IMR-90 (cell line): Measurements from ENCODE around the gene NDUFB2. TPM values are rescaled to one million over a fixed set of nuclear protein-coding genes. Genes with fewer than 3 reads are reported as not detected.

Source experiments
- ATAC-seq: fragments of 200-7000 bp; cut with Tn5 transposase; 2 replicates; pipeline ENCODE4 v1.9.1; 2020; ENCODE audit warnings: low read depth, mild to moderate bottlenecking, moderate library complexity
- BruUV-seq: library from RNA; stranded (reverse); fragments of 400-500 nt; replicated peaks from 2 replicates; lab custom pipeline; 2021; lab: Mats Ljungman, UMichigan
- CTCF ChIA-PET: fragments of 300-600 bp; formaldehyde crosslinking; extraction: SDS; loops from one replicate; lab custom pipeline; 2021; ENCODE audit warnings: antibody characterized with exemption; lab: Yijun Ruan, JAX
- POLR2A ChIA-PET: fragments of 300-600 bp; sonication (Branson Sonifier 250); formaldehyde crosslinking; loops from one replicate; lab custom pipeline; 2022; ENCODE audit warnings: antibody characterized with exemption; ENCODE audit not compliant: unreplicated experiment; lab: Charles Lee
- DNase-seq: peaks from one replicate; pipeline ENCODE4 v3.0.0; 2013
- H2AFZ ChIP-seq: replicated peaks from 2 replicates; pipeline ENCODE3; 2013; ENCODE audit warnings: low read length, mild to moderate bottlenecking; ENCODE audit not compliant: poor library complexity
- H2AK5ac ChIP-seq: 2 replicates; pipeline ENCODE4 v1.6.1; 2013; ENCODE audit warnings: low read depth, low read length, inconsistent platforms
- H2AK9ac ChIP-seq: replicated peaks from 2 replicates; pipeline ENCODE3; 2013; ENCODE audit warnings: mild to moderate bottlenecking, low read depth, low read length, moderate library complexity; ENCODE audit not compliant: poor library complexity
- H2BK120ac ChIP-seq: 2 replicates; pipeline ENCODE4 v1.6.1; 2013; ENCODE audit warnings: low read depth, low read length, inconsistent platforms
- H2BK15ac ChIP-seq: 3 replicates; pipeline ENCODE4 v1.6.1; 2013; ENCODE audit warnings: low read depth, low read length, inconsistent platforms
- H2BK20ac ChIP-seq: 2 replicates; pipeline ENCODE4 v1.6.1; 2013; ENCODE audit warnings: low read depth, mild to moderate bottlenecking, inconsistent platforms, low read length, moderate library complexity
- H2BK5ac ChIP-seq: 2 replicates; pipeline ENCODE4 v1.6.1; 2013; ENCODE audit warnings: mild to moderate bottlenecking, low read depth, low read length, inconsistent platforms; ENCODE audit not compliant: poor library complexity, severe bottlenecking
- H3K14ac ChIP-seq: replicated peaks from 2 replicates; pipeline ENCODE4 v1.6.1; 2013; ENCODE audit warnings: low read depth, low read length, inconsistent platforms
- H3K18ac ChIP-seq: 2 replicates; pipeline ENCODE4 v1.6.1; 2013; ENCODE audit warnings: low read depth, low read length, control low read depth
- H3K23ac ChIP-seq: 2 replicates; pipeline ENCODE4 v1.6.1; 2013; ENCODE audit warnings: low read depth, low read length, inconsistent platforms
- H3K27ac ChIP-seq: 2 replicates; pipeline ENCODE4 v1.5.1; 2013; ENCODE audit warnings: mild to moderate bottlenecking, control low read depth, low read length; ENCODE audit not compliant: insufficient read depth
- H3K27me3 ChIP-seq: 2 replicates; pipeline ENCODE4 v1.6.1; 2013; ENCODE audit warnings: low read length; ENCODE audit not compliant: control insufficient read depth, insufficient read depth
- H3K36me3 ChIP-seq: 2 replicates; pipeline ENCODE4 v1.6.1; 2013; ENCODE audit warnings: low read length, mixed read lengths; ENCODE audit not compliant: control insufficient read depth, insufficient read depth
- H3K4ac ChIP-seq: 2 replicates; pipeline ENCODE4 v1.6.1; 2013; ENCODE audit warnings: low read depth, low read length, inconsistent platforms
- H3K4me1 ChIP-seq: 2 replicates; pipeline ENCODE4 v1.6.1; 2013; ENCODE audit warnings: low read length, mixed read lengths; ENCODE audit not compliant: control insufficient read depth, insufficient read depth
- H3K4me2 ChIP-seq: 2 replicates; pipeline ENCODE4 v1.6.1; 2013; ENCODE audit warnings: low read depth, mild to moderate bottlenecking, control low read depth, low read length, moderate library complexity
- H3K4me3 ChIP-seq: 2 replicates; pipeline ENCODE4 v1.5.1; 2013; ENCODE audit warnings: low read depth, mild to moderate bottlenecking, control low read depth, low read length, moderate library complexity; ENCODE audit not compliant: insufficient read depth
- H3K56ac ChIP-seq: 2 replicates; pipeline ENCODE4 v1.6.1; 2013; ENCODE audit warnings: low read length, inconsistent platforms; ENCODE audit not compliant: insufficient read depth; ENCODE audit errors: extremely low read depth
- H3K79me1 ChIP-seq, 2 experiments: 2 replicates each; pipeline ENCODE4 v1.6.1; 2013; ENCODE audit warnings: low read length in 2 of 2, inconsistent platforms in 1 of 2, low read depth in 1 of 2
- H3K9ac ChIP-seq: 2 replicates; pipeline ENCODE4 v1.6.1; 2013; ENCODE audit warnings: low read depth, low read length, control low read depth
- H3K9me1 ChIP-seq: 2 replicates; pipeline ENCODE4 v1.6.1; 2013; ENCODE audit warnings: low read length, inconsistent platforms; ENCODE audit not compliant: insufficient read depth
- H3K9me3 ChIP-seq: 2 replicates; pipeline ENCODE4 v1.6.1; 2013; ENCODE audit warnings: low read length; ENCODE audit not compliant: control insufficient read depth, insufficient read depth
- H4K20me1 ChIP-seq: 2 replicates; pipeline ENCODE4 v1.6.1; 2013; ENCODE audit warnings: low read length, inconsistent platforms; ENCODE audit not compliant: insufficient read depth
- H4K5ac ChIP-seq: 2 replicates; pipeline ENCODE4 v1.6.1; 2013; ENCODE audit warnings: mild to moderate bottlenecking, low read depth, low read length, control low read depth
- H4K8ac ChIP-seq, 2 experiments: 2 replicates each; pipeline ENCODE4 v1.6.1; 2013; ENCODE audit warnings: low read depth in 2 of 2, low read length in 2 of 2, control low read depth in 1 of 2, inconsistent platforms in 1 of 2
- H4K91ac ChIP-seq: 2 replicates; pipeline ENCODE4 v1.6.1; 2013; ENCODE audit warnings: low read depth, low read length, inconsistent platforms; ENCODE audit not compliant: insufficient read depth
- FOS ChIP-seq: fragments of 150-350 bp; IDR thresholded peaks from 2 replicates; pipeline ENCODE4 v1.6.1; 2016; ENCODE audit warnings: low read depth, low read length
- MXI1 ChIP-seq: IDR thresholded peaks from 2 replicates; pipeline ENCODE4 v1.6.1; 2012; ENCODE audit warnings: low read depth, mild to moderate bottlenecking, low read length, moderate library complexity, borderline replicate concordance
- RAD21 ChIP-seq: IDR thresholded peaks from 2 replicates; pipeline ENCODE4 v1.6.1; 2012; ENCODE audit warnings: low read length, improper control_type of control experiment
- WGBS, 2 experiments: methylation state at CpG; one replicate each; pipeline versions ENCODE4 v1.1.5 to v1.1.7; 2013; ENCODE audit warnings: missing lambda C conversion rate in 2 of 2; ENCODE audit not compliant: insufficient read length in 1 of 2; ENCODE audit errors: extremely low coverage in 2 of 2; 5-methylcytosine and 5-hydroxymethylcytosine counted together
- dilution Hi-C: fragments of 300-500 bp; cut with HindIII; formaldehyde crosslinking; loops from one replicate; pipeline ENCODE4 v1.14.3; 2018; ENCODE audit warnings: low sequenced_read_pairs; ENCODE audit not compliant: unreplicated experiment
- in situ Hi-C: fragments of 300-500 bp; cut with MboI; formaldehyde crosslinking; loops from 3 replicates; pipeline ENCODE4 v1.14.3; 2019; ENCODE audit warnings: low sequenced_read_pairs, inconsistent platforms, mixed read lengths
- intact Hi-C: fragments of 100-400 bp; cut with micrococcal nuclease; formaldehyde crosslinking; loops from 2 replicates; pipeline ENCODE4 v1.10.0; 2022
- polyA plus RNA-seq, 3 experiments: library from polyadenylated mRNA; depleted of rRNA; stranded (reverse); fragments of >200 nt; gene quantifications; 2 replicates each; pipeline ENCODE4 v1.2.3, GENCODE V29; 2012; ENCODE audit warnings: low replicate concordance in 1 of 3
- total RNA-seq: library from RNA; depleted of rRNA; stranded (reverse); fragments of >200 nt; gene quantifications from 2 replicates; pipeline ENCODE4 v1.2.3, GENCODE V29; 2012

The NDUFB2 gene
- total and polyA plus RNA-seq, 2 of the 4 experiments (the other 2 are of a cell fraction) = 81.7 to 143 TPM

- dilution Hi-C loops = no loop called here
- intact Hi-C loops = no loop called here
- Histone ChIP-seq H2AFZ (no peak overlapping the region), H3K27ac (no peak overlapping the region), H2BK15ac (no peak overlapping the region), H2AK9ac (no peak overlapping the region), H3K9me1 (0 out of 2 replicates have a peak, but pooled peaks cover 4% of the 10 kb centered on the region), H2BK120ac (no peak overlapping the region), H4K20me1 (no peaks in the 10 kb centered on the region), H2AK5ac (no peak overlapping the region), H3K9me3 (no peaks in the 10 kb centered on the region), H3K14ac (no peak overlapping the region), H2BK5ac (no peak overlapping the region), H4K8ac (no peak overlapping the region), H3K4me2 (no peak overlapping the region), H3K9ac (no peak overlapping the region), H4K91ac (no peak overlapping the region), H3K18ac (no peak overlapping the region), H3K27me3 (no peaks in the 10 kb centered on the region), H3K36me3 (peaks cover 5% of the 10 kb centered on the region), H3K23ac (no peak overlapping the region), H3K4me3 (no peak overlapping the region), H3K4me1 (no peaks in the 10 kb centered on the region), H3K4ac (no peak overlapping the region), H2BK20ac (no peak overlapping the region), H4K5ac (no peak overlapping the region), H3K56ac (no peak overlapping the region), H3K79me1 (no peaks in the 10 kb centered on the region)
- in situ Hi-C loops = loop anchor here (10.0 kb wide), 1 partner anchor 853 kb away; no protein-coding TSS in a partner anchor
- 90% methylated on average over 2 of the region's 3 CpGs; no CpG with 5 or more reads in 1 of the 2 experiments for WGBS, 2 experiments
- POLR2A ChIA-PET = no interaction called here
- CTCF ChIA-PET = no interaction called here
- ATAC-seq = no peak
- TF ChIP-seq MXI1 (no peak), RAD21 (no peak), FOS (no peak)
- BruUV-seq = no TSS peak
- DNase-seq = no peak
These were observed 14.7 kb upstream of the NDUFB2 start for GRCh38 chr7:140681766-140682165.
